Stimulated activated CD4-positive, alpha-beta T cell treated with anti-CD3 and anti-CD28 coated beads, Interleukin-2, amount 100 ng/mL, for 48 hours (primary cell): ENCODE results near the gene DAZL.
A peak's percentile ranks its signal among the peaks of the same experiment; 100 is the strongest.

Source experiments
- DNase-seq, 2 donors: peaks; one replicate each; pipeline ENCODE4 v3.0.0-alpha.2; 2020

DAZL gene

DNA sequence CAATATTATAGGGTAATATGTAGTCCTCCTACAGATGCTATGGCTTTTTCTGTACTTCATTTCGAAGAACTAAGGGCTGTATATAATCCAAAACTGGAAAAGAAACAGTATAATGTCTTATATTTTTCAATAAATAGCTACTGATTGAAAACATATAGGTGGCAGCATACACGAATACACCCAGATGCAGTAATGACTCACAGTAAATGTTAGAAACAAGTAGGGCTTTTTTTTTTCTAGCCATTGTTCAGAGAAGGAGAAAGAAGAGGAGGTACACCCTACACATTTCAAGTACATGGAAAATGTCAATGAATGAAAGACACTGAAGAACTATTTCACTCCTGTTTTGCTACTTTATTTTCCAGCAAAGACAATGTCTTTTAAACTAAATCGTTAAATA is 9.4 kb downstream of the DAZL start:
- no peak for DNase-seq

- no peak for DNase-seq
Measured at GRCh38 chr3:16589867-16590624, 15.2 kb downstream of the DAZL start.

DNA sequence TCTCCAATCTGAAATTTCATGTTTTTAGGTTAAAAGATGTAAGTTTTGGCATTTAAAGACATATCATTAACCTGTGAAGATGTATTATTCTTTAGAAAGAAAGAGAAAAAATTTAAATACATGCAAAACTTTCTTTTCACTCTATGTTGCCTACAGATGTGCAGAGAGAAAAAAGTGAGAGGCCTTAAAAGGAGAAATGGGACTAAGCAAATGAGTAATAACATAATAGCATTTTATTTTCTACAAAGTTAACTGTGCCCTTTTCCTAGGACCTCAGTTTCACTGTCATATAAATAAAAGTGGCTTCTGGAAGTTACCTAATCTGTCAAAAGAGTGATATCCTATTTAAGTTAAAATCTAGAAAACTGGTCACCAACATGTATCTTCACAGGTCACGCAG is 16.1 kb downstream of the DAZL start:
- DNase-seq: no peak

DNA sequence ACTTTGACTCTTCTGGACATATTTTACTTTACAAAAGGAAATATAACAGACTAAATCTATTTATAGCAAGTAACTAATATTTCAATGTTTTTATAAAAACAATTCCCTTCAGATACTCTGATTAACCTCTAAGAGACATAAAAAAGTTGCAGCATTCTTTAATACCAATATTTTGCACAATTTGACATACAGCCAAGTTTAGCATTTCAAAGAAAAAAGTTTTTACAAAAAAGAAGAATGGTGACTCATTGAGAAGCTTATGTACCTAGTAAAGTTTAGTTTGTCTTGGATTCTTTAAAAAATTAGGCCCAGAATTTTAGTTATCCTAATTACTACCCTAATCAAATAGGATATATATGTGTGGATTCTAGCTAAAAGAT is 17.6 kb downstream of the DAZL start:
- DNase-seq: no peak

DNA sequence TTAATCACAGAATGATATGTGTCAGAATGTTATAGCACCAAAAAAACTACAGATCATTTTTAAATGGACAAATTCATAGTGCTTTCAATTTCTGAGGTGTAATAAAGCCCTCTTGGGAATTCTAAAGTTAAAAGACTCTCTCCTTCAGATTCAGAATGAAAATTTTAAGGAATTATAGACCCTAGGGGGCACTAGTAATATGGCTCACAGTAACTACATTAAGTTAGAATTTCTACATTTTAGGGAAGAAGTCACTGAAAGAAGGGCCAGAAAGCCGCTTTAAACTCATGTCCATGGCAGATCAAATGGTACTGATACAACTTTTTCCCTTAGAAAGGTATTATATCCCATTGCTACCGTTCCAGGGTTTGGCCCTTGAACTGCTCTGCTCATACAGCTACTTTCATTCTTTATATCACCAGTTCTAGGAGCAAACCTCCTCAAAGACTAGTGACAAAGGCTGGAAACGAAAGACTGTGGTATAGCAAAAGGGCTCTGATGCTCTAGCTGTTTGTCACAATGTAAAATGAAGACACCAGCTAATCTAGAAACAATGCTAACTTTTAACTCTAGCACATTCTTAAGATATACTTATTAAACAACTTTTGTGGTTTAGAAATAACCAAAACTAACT is 18.1 kb downstream of the DAZL start:
- no peak for DNase-seq

GRCh38 chr3:16584880-16585279 is 20.3 kb downstream of the DAZL start:
- DNase-seq: no peak

GRCh38 chr3:16583551-16583950 is 21.7 kb downstream of the DAZL start:
- no peak for DNase-seq

DNA sequence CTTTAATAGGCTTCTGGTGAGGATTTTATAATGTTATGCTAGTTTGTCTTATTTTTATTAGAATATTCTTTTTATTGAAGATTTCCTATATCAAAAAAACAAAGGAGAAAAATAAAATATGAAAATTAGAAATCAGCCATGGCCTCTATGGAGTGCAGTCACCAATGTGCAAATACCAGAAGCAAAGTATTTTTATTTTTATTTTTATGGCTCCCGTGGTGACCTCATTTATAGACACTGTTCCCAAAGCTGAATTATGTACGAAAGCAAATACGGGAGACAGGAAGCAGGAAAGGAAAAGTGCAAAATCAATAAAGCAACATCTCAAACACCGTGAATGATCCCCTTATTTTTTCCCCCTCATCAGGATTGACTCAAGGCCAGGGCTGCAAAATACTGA is 35.1 kb downstream of the DAZL start:
- DNase-seq: no peak

DNA sequence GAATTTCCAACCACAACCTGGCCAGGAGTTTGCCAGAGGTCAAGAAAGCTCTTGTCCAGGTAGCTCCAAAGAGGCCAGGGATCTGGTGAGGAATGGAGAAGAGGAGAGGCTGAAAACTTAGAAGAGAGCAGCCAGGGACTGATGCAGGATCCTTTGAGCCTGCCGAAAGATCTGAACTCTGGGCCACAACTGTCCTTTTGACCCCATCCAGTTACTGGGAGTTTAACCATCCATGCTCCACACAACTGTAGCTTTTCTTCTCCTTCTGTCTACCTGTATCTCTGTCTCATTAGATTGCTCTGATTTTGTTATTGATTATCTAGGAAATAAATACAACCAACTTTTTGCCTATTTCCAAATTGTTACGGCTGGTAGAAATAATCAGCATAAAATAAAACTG is 36.7 kb downstream of the DAZL start:
- DNase-seq: no peak

DNA sequence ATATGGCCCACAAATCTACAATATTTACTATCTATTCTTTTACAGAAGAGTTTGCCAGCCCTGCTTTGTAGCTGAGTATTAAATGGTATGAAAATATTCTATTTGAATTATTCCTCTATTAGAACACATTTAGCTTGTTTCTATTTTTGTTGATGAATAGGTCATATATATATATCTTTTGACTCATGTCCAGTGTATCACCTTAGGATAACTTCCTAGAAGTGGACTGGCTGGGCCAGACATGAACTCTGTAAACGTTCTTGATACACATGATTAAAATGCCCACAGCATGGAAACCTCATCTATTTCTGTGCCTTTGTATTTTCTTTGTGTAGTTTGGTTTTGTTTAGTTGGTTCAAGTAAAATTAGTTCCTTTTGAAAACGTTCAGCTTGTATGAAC is 37.1 kb downstream of the DAZL start:
- no peak for DNase-seq

DNA sequence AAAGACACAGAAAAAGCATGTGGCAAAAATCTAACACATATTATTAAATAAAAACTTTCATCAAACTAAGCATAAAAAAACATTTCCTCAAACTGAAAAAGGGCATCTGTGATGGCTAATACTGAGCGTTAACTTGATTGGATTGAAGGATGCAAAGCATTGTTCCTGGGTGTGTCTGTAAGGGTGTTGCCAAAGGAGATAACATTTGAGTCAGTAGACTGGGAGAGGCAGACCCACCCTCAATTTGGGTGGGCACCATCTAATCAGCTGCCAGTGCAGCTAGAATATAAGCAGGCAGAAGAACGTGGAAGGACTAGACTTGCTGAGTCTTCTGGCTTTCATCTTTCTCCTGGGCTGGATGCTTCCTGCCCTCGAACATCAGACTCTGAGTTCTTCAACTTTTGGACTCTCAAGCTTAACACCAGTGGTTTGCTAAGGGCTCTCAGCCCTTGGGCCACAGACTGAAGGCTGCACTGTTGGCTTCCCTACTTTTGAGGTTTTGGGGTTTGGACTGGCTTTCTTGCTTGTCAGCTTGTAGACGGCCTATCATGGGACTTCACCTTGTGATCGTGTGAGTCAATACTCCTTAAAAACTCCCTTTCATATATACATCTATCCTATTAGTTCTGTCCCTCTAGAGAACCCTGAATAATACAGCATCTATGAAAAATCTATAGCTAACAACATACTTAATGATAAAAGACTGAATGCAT is 45.4 kb downstream of the DAZL start:
- no peak for DNase-seq

GRCh38 chr3:16554126-16554525 is 51.1 kb downstream of the DAZL start:
- DNase-seq: no peak

GRCh38 chr3:16552757-16553156 is 52.5 kb downstream of the DAZL start:
- DNase-seq: no peak

DNA sequence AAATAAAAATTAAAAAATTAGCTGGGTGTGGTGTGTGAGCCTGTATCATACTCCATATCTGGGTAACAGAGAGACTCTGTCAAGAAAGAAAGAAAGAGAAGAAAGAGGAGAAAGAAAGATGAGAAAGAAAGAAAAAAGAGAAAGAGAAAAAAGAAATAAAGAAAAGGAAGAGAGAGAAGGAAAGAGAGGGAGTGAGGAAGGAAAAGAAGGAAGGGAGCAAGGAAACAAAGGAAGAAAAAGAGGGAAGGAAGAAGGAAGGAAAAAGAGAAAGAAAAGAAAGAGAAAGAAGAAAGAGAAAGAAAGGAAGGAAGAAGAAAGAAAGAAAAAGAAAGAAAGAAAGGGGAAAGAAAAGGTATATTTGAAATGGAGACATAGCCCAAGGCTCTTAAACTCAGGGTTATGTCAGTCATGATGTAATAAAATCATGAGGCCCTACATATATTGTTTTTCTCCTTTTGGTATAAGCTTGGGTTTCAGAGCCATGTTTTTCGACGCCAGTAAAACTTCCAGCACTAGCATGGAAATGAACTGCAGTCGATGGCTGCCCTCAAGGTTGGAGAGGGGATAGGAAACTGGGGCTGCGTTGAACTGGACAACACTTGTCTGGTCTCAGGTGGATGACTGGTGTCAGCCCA is 53.8 kb downstream of the DAZL start:
- DNase-seq: no peak

GRCh38 chr3:16550676-16551341 is 54.4 kb downstream of the DAZL start:
- peak; percentile 73 to 78 for DNase-seq

- DNase-seq: no peak
Measured at GRCh38 chr3:16550305-16550675, 54.9 kb downstream of the DAZL start.

GRCh38 chr3:16548721-16549120 is 56.5 kb downstream of the DAZL start:
- DNase-seq: no peak

GRCh38 chr3:16547561-16548357 is 57.5 kb downstream of the DAZL start:
- no peak for DNase-seq

DNA sequence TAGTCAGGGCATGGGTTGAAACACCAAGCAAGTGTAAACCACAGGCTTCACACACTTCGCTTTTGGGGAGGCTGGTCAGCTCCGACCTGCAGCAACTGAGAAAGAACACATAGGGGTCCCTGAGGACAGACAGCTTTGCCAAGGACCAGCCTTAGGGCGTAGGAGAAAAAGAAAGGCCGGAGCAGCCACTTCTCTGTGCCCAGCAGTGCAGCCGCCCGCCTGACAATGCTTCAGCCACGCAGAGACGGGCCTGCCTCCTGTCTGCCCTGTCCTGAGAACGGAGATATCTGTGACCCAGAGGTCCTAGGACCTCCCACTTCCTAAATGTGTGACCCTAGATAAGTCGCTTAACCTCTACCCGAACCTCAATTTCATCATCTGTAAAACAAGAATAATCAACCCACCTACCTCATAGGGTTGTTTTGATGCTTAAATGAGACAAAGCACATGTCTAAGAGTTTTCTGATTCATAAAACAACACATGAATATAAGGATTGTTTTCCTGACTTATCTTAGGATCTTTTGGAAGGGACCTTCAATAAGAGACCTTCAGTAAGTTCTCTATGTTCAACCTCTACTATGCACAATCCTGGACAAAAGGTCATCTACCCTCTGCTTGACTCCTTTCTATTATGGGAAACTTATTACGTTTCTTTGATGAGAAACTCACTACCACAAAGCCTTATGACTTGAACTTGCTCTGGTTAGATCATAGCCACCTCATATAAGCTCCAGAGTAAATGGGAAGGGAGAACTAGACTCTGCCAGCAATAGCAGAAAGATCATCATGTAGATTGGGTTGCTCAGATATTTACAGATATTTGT is 58.8 kb downstream of the DAZL start:
- no peak for DNase-seq

DNA sequence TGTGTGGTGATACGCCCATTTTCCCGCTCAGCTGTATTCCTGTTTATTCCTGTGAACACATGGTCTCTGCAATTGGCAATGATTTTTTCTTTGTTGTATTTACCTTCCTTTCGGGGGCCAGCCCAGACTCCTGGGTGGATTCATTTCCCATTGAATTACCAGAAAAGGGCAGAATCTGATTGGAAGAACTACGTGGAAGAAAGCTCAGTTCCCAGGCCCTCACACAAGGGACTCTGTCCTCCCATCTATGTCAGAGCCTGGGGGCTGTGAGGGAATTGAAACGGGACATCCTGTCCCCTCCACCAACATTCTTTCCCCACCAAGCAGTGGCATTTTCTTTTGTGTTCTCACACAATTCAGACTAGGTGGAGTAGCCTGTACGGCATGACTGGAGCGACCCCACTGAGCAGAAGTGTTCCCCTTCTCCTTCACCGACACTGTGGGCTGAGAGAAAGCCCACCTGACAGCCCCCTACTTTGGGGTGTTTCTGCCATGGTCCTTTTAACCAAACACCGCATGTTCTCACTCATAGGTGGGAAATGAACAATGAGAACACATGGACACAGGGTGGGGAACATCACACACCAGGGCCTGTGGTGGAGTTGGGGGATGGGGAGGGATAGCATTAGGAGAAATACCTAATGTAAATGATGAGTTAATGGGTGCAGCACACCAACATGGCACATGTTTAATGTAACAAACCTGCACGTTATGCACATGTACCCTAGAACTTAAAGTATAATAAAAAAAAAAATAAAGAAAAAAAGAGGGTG is 59.6 kb downstream of the DAZL start:
- DNase-seq: no peak
